ENCODE data around the gene RBP5.

The RBP5 gene

GRCh38 chr12:7117670-7118069 lies 11.0 kb downstream of the RBP5 start:
- no peak overlapping the region for H3K27ac Mint-ChIP-seq
- DNase-seq = no peak
- peaks cover 5% of the 10 kb centered on the region for H3K36me3 Mint-ChIP-seq (ENCODE audit: low read depth)
- no peaks in the 10 kb centered on the region for H3K9me3 Mint-ChIP-seq
- H3K4me1 Mint-ChIP-seq = peaks cover 10% of the 10 kb centered on the region
- TF ChIP-seq CTCF (IDR thresholded peaks at IDR 0.05) = no peak
- H3K4me3 Mint-ChIP-seq = no peak overlapping the region
- peaks cover 12% of the 10 kb centered on the region for H3K27me3 Mint-ChIP-seq (ENCODE audit: low read depth, poor library complexity)

GRCh38 chr12:7116916-7117315 lies 11.8 kb downstream of the RBP5 start:
- H3K4me1 Mint-ChIP-seq = peaks cover 3% of the 10 kb centered on the region
- no peak overlapping the region for H3K4me3 Mint-ChIP-seq
- no peak for DNase-seq
- H3K36me3 Mint-ChIP-seq (ENCODE audit: low read depth) = peaks cover 5% of the 10 kb centered on the region
- no peaks in the 10 kb centered on the region for H3K9me3 Mint-ChIP-seq
- no peak overlapping the region for H3K27ac Mint-ChIP-seq
- TF ChIP-seq CTCF (IDR thresholded peaks at IDR 0.05) = no peak
- H3K27me3 Mint-ChIP-seq (ENCODE audit: low read depth, poor library complexity) = peaks cover 12% of the 10 kb centered on the region

DNA sequence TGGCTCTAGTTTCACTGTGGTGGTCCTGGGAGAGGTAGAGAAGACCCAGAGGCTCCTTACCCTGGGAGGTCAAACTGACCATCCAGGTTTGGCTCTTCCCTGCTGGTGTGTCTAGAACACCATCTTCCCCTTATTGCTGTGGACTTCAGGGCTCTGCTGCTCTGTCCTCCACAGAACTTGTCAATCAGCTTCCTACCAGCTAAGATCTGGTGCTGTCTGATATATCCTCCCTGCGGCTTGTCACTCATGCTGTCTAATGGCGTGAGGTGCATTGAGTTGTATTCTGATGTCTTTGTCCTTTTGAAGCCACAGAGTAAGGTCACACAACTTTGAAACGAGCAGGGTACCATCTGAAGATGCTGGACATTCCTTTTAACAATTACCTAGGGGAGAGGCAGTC lies 12.5 kb downstream of the RBP5 start:
- Mint-ChIP-seq H3K36me3 (ENCODE audit: low read depth) (peaks cover 5% of the 10 kb centered on the region), H3K27ac (no peak overlapping the region), H3K4me3 (no peak overlapping the region), H3K4me1 (no peaks in the 10 kb centered on the region), H3K9me3 (no peaks in the 10 kb centered on the region), H3K27me3 (ENCODE audit: low read depth, poor library complexity) (peaks cover 12% of the 10 kb centered on the region)
- no peak for TF ChIP-seq CTCF (IDR thresholded peaks at IDR 0.05)
- DNase-seq = no peak

GRCh38 chr12:7114851-7115250 lies 13.8 kb downstream of the RBP5 start:
- Mint-ChIP-seq H3K4me3 (no peak overlapping the region), H3K4me1 (no peaks in the 10 kb centered on the region), H3K36me3 (ENCODE audit: low read depth) (peaks cover 5% of the 10 kb centered on the region), H3K27me3 (ENCODE audit: low read depth, poor library complexity) (peaks cover 11% of the 10 kb centered on the region), H3K9me3 (no peaks in the 10 kb centered on the region), H3K27ac (no peak overlapping the region)
- DNase-seq = no peak
- TF ChIP-seq CTCF (IDR thresholded peaks at IDR 0.05) = no peak

- Mint-ChIP-seq H3K4me1 (peaks cover 7% of the 10 kb centered on the region), H3K27me3 (ENCODE audit: low read depth, poor library complexity) (peaks cover 11% of the 10 kb centered on the region), H3K36me3 (ENCODE audit: low read depth) (peaks cover 5% of the 10 kb centered on the region), H3K4me3 (no peak overlapping the region), H3K9me3 (no peaks in the 10 kb centered on the region), H3K27ac (no peak overlapping the region)
- DNase-seq = no peak
- no peak for TF ChIP-seq CTCF (IDR thresholded peaks at IDR 0.05)
Measured at GRCh38 chr12:7114008-7114407, 14.7 kb downstream of the RBP5 start.

GRCh38 chr12:7113389-7113871 lies 15.3 kb downstream of the RBP5 start:
- peak; percentile 34 for DNase-seq
- H3K4me1 Mint-ChIP-seq = peaks cover 7% of the 10 kb centered on the region
- H3K36me3 Mint-ChIP-seq (ENCODE audit: low read depth) = peaks cover 5% of the 10 kb centered on the region
- H3K4me3 Mint-ChIP-seq = no peak overlapping the region
- peak; percentile 85 for TF ChIP-seq CTCF (IDR thresholded peaks at IDR 0.05)
- no peaks in the 10 kb centered on the region for H3K9me3 Mint-ChIP-seq
- peaks cover 11% of the 10 kb centered on the region for H3K27me3 Mint-ChIP-seq (ENCODE audit: low read depth, poor library complexity)
- H3K27ac Mint-ChIP-seq = no peak overlapping the region
